ENCODE data around the gene FBXO39. TPM values are rescaled to one million over a fixed set of nuclear protein-coding genes. Genes with fewer than 3 reads are reported as not detected.

The FBXO39 gene
- total and polyA plus RNA-seq, 7 donors = 0.52 TPM; not detected in 6

GRCh38 chr17:6793748-6794493 is 17.9 kb downstream of the FBXO39 start:
- Histone ChIP-seq H3K36me3 (no peaks in the 10 kb centered on the region), H3K4me1 (no peaks in the 10 kb centered on the region), H3K9me3 (no peaks in the 10 kb centered on the region), H3K27me3 (peaks cover 0 to 23% (median 0%) of the 10 kb centered on the region in 3 donors), H3K27ac (no peak overlapping the region), H3K4me3 (no peak overlapping the region)
- intact Hi-C loops (cut with DNase I) = no loop called here
- TF ChIP-seq CTCF (IDR thresholded peaks at IDR 0.05) = no peak
- TF ChIP-seq EP300 (IDR thresholded peaks at IDR 0.05) = no peak
- no peak for TF ChIP-seq POLR2A (IDR thresholded peaks at IDR 0.05)
- no peak for TF ChIP-seq POLR2AphosphoS5 (IDR thresholded peaks at IDR 0.05)
- DNase-seq = no peak
- WGBS, 2 donors = 69 to 74% methylated on average over 5 of the region's 5 CpGs

GRCh38 chr17:6796017-6796886 is 20.2 kb downstream of the FBXO39 start:
- Histone ChIP-seq H3K27ac (no peak overlapping the region), H3K4me3 (no peak overlapping the region), H3K27me3 (peaks cover 0 to 11% (median 0%) of the 10 kb centered on the region in 3 donors), H3K4me1 (no peaks in the 10 kb centered on the region), H3K9me3 (no peaks in the 10 kb centered on the region), H3K36me3 (no peaks in the 10 kb centered on the region)
- intact Hi-C loops (cut with DNase I) = no loop called here
- 44 to 60% methylated on average over 10 of the region's 10 CpGs for WGBS, 2 donors
- DNase-seq = no peak
- TF ChIP-seq POLR2A (IDR thresholded peaks at IDR 0.05) (no peak), CTCF (IDR thresholded peaks at IDR 0.05) (no peak), POLR2AphosphoS5 (IDR thresholded peaks at IDR 0.05) (no peak), EP300 (IDR thresholded peaks at IDR 0.05) (no peak)

- intact Hi-C loops (cut with DNase I) = no loop called here
- 79 to 95% methylated on average over 2 of the region's 2 CpGs for WGBS, 2 donors
These were observed 21.0 kb downstream of the FBXO39 start for GRCh38 chr17:6796887-6797490.

More at GRCh38 chr17:6796887-6797490, 21.0 kb downstream of the FBXO39 start:
- H3K4me3 ChIP-seq = no peak overlapping the region
- no peaks in the 10 kb centered on the region for H3K9me3 ChIP-seq
- no peak overlapping the region for H3K27ac ChIP-seq
- DNase-seq = no peak
- H3K27me3 ChIP-seq = peaks cover 0 to 7% (median 0%) of the 10 kb centered on the region in 3 donors
- TF ChIP-seq POLR2AphosphoS5 (IDR thresholded peaks at IDR 0.05) (no peak), EP300 (IDR thresholded peaks at IDR 0.05) (no peak), CTCF (IDR thresholded peaks at IDR 0.05) (no peak), POLR2A (IDR thresholded peaks at IDR 0.05) (no peak)
- no peaks in the 10 kb centered on the region for H3K36me3 ChIP-seq
- H3K4me1 ChIP-seq = no peaks in the 10 kb centered on the region
